HepG2 (cell line): ENCODE results near the gene NDRG3. TPM values are rescaled to one million over a fixed set of nuclear protein-coding genes. Genes with fewer than 3 reads are reported as not detected.

Experiments
- CC2D1A ChIP-seq: sonication (generic); formaldehyde crosslinking; IDR thresholded peaks from 2 replicates; pipeline ENCODE4 v1.8.1; 2023; ENCODE audit warnings: mild to moderate bottlenecking, missing genetic modification reagents
- CENPX ChIP-seq: sonication (generic); formaldehyde crosslinking; IDR thresholded peaks from 2 replicates; pipeline ENCODE4 v1.9.0; 2021; ENCODE audit warnings: mild to moderate bottlenecking, missing genetic modification reagents, moderate library complexity
- CHD2 ChIP-seq: IDR thresholded peaks from 2 replicates; pipeline ENCODE4 v1.6.1; 2011; ENCODE audit warnings: low read depth, low read length, improper control_type of control experiment
- CHD4 ChIP-seq: fragments of 200-600 bp; sonication (generic); IDR thresholded peaks from 2 replicates; pipeline ENCODE4 v1.7.0; 2017; ENCODE audit warnings: mild to moderate bottlenecking, low read length, borderline replicate concordance
- KLF16 ChIP-seq, 2 experiments: sonication (generic) in 1 of 2; formaldehyde crosslinking in 1 of 2; IDR thresholded peaks; 2 replicates each; pipeline versions ENCODE4 v1.6.1 to v1.8.0; 2016 to 2023; ENCODE audit warnings: missing genetic modification reagents in 2 of 2, missing compliant biosample characterization in 1 of 2
- MAZ ChIP-seq, 2 experiments: sonication (generic) in 1 of 2; formaldehyde crosslinking in 1 of 2; IDR thresholded peaks; 2 replicates each; pipeline versions ENCODE4 v1.5.0 to v1.6.1; 2012 to 2020; ENCODE audit warnings: low read depth in 2 of 2, mild to moderate bottlenecking in 2 of 2, borderline replicate concordance in 1 of 2, improper control_type of control experiment in 1 of 2, low read length in 1 of 2, missing genetic modification reagents in 1 of 2, moderate library complexity in 1 of 2
- NFRKB ChIP-seq: fragments of 450-650 bp; IDR thresholded peaks from 2 replicates; pipeline ENCODE4 v1.6.1; 2017
- PAX8 ChIP-seq: sonication (generic); formaldehyde crosslinking; IDR thresholded peaks from 2 replicates; pipeline ENCODE4 v1.8.0; 2022; ENCODE audit warnings: mild to moderate bottlenecking, missing genetic modification reagents, borderline replicate concordance
- SNRNP70 ChIP-seq: fragments of 200-400 bp; formaldehyde crosslinking; IDR thresholded peaks from 2 replicates; pipeline ENCODE4 v1.6.1; 2017; ENCODE audit warnings: mild to moderate bottlenecking, low read depth, low read length, moderate library complexity
- SRSF9 ChIP-seq: fragments of 200-400 bp; formaldehyde crosslinking; IDR thresholded peaks from 2 replicates; pipeline ENCODE4 v1.6.1; 2018; ENCODE audit warnings: borderline replicate concordance, mild to moderate bottlenecking, low read depth, low read length; ENCODE audit not compliant: insufficient read depth, poor library complexity, severe bottlenecking
- TCF12 ChIP-seq, 2 experiments: fragments of 450-650 bp in 1 of 2; sonication (generic) in 1 of 2; formaldehyde crosslinking in 1 of 2; IDR thresholded peaks; 2 replicates each; pipeline versions ENCODE4 v1.6.1 to v1.8.0; 2017 to 2022; ENCODE audit warnings: antibody characterized with exemption in 1 of 2, mild to moderate bottlenecking in 1 of 2, missing genetic modification reagents in 1 of 2, moderate library complexity in 1 of 2
- XBP1 ChIP-seq: sonication (generic); formaldehyde crosslinking; IDR thresholded peaks from 2 replicates; pipeline ENCODE4 v1.5.0; 2020; ENCODE audit warnings: missing genetic modification reagents
- ZC3H4 ChIP-seq: sonication (generic); formaldehyde crosslinking; IDR thresholded peaks from 2 replicates; pipeline ENCODE4 v1.4.0; 2020; ENCODE audit warnings: missing genetic modification reagents, borderline replicate concordance
- ZFP36L1 ChIP-seq: sonication (generic); formaldehyde crosslinking; IDR thresholded peaks from 2 replicates; pipeline ENCODE4 v1.8.0; 2022; ENCODE audit warnings: mild to moderate bottlenecking, missing genetic modification reagents, moderate library complexity
- ZFP36L2 ChIP-seq: sonication (generic); formaldehyde crosslinking; IDR thresholded peaks from 2 replicates; pipeline ENCODE4 v1.4.0; 2020; ENCODE audit warnings: missing genetic modification reagents
- ZNF101 ChIP-seq: sonication (generic); formaldehyde crosslinking; IDR thresholded peaks from 2 replicates; pipeline ENCODE4 v1.4.0; 2020; ENCODE audit warnings: mild to moderate bottlenecking, low read depth, missing genetic modification reagents, borderline replicate concordance
- ZNF468 ChIP-seq: sonication (generic); formaldehyde crosslinking; IDR thresholded peaks from 2 replicates; pipeline ENCODE4 v1.8.0; 2022; ENCODE audit warnings: mild to moderate bottlenecking, moderate library complexity, missing genetic modification reagents
- ZNF598 ChIP-seq: sonication (generic); formaldehyde crosslinking; IDR thresholded peaks from 2 replicates; pipeline ENCODE4 v1.5.1; 2020; ENCODE audit warnings: mild to moderate bottlenecking, missing genetic modification reagents, borderline replicate concordance
- ZNF713 ChIP-seq: sonication (generic); formaldehyde crosslinking; IDR thresholded peaks from 2 replicates; pipeline ENCODE4 v1.4.0; 2020; ENCODE audit warnings: mild to moderate bottlenecking, missing genetic modification reagents
- ZNF781 ChIP-seq: sonication (generic); formaldehyde crosslinking; IDR thresholded peaks from 2 replicates; pipeline ENCODE4 v1.5.1; 2020; ENCODE audit warnings: borderline replicate concordance, mild to moderate bottlenecking, missing genetic modification reagents; ENCODE audit errors: not compliant biosample characterization
- polyA plus RNA-seq, 8 experiments: library from polyadenylated mRNA; depleted of rRNA in 3 of 8; stranded (reverse) in 7 of 8; unstranded in 1 of 8; fragments of >200 nt; fragmentation: Illumina TruSeq in 4 of 8; extraction: Trizol in 4 of 8; gene quantifications; 2 replicates each; pipeline versions ENCODE4 v1.2.1 to v1.2.3, GENCODE V29; 2011 to 2016; ENCODE audit warnings: low read depth in 4 of 8, missing spikeins in 1 of 8, mixed read lengths in 1 of 8; ENCODE audit not compliant: insufficient read depth in 1 of 8
- total RNA-seq, 5 experiments: library from RNA; depleted of rRNA; stranded (reverse); fragments of >200 nt; fragmentation: Illumina TruSeq; extraction: Trizol; gene quantifications; 2 replicates each; pipeline ENCODE4 v1.2.3, GENCODE V29; 2016; ENCODE audit warnings: low read depth in 1 of 5
- TF ChIP-seq, protein P1 (sequence below): sonication (generic); formaldehyde crosslinking; IDR thresholded peaks from 2 replicates; pipeline ENCODE4 v1.5.0; 2020; ENCODE audit warnings: missing genetic modification reagents, mild to moderate bottlenecking, borderline replicate concordance
- TF ChIP-seq, protein P2 (sequence below): sonication (generic); formaldehyde crosslinking; IDR thresholded peaks from 2 replicates; pipeline ENCODE4 v1.4.0; 2020; ENCODE audit warnings: missing genetic modification reagents
- TF ChIP-seq, protein P3 (sequence below): sonication (generic); formaldehyde crosslinking; IDR thresholded peaks from 2 replicates; pipeline ENCODE4 v1.8.0; 2022; ENCODE audit warnings: missing genetic modification reagents, mild to moderate bottlenecking, borderline replicate concordance

Gene NDRG3
- total and polyA plus RNA-seq, 2 of the 13 experiments (the other 11 are each of a cell fraction or from before 2014, with no cell fraction given): 36.0 to 40.5 TPM

DNA sequence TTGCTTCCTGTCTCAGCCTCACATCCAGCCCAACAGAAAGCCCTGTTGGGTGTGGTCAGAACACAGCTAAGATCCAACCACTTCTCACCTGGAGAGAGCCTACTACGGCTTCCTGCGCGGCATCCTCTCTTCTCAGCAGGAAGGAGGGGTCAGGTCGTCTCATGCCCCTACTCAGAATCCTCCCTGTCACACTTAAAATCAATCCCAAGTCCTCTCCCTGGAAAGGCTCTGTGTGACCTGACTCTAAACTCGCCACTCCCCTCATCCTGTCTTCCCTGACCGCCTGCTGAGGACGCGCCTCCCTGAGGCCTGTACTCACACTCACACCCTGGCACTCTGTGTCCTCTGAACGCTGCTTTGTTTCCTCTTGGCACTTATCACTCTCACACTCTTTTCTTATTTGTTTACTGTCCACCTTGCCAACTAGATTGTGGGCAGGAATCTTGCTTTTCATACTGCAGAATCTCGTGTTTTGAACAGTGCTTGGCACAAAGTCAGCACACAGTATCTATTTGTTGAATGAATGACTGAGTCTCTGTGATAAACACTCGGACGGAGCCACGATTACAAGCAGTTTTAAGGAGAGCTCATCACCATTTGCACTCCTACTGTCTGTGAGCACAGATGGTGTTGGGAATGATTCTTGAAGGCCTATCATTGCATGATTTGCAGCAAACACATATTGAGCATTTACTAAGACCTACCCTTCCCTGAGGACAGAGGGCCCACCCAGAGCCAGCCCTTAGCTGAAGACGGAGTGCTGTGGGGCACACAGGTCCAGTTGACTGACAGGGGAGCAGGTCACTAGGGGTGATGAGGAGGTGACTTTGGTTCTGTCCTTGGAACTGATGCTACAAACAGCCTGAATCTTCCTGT lies 121.6 kb downstream of the NDRG3 start (continued):
- TF ChIP-seq CHD4: no peak
- TF ChIP-seq PAX8: no peak
- TF ChIP-seq MAZ (IDR thresholded peaks at IDR 0.05; ENCODE audit: borderline replicate concordance, low read depth, low read length): no peak
- TF ChIP-seq MAZ (CRISPR knock-in tag; IDR thresholded peaks at IDR 0.05; ENCODE audit: low read depth): no peak
- TF ChIP-seq, protein P1, sequence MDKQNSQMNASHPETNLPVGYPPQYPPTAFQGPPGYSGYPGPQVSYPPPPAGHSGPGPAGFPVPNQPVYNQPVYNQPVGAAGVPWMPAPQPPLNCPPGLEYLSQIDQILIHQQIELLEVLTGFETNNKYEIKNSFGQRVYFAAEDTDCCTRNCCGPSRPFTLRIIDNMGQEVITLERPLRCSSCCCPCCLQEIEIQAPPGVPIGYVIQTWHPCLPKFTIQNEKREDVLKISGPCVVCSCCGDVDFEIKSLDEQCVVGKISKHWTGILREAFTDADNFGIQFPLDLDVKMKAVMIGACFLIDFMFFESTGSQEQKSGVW (CRISPR knock-in tag): no peak
- no peak; the same call in 1 of the 2 replicates for TF ChIP-seq ZNF598 (CRISPR knock-in tag)
- no peak for TF ChIP-seq ZFP36L1 (CRISPR knock-in tag)
- peak in 1 of 2 experiments; percentile 13; a peak in 1 of 4 replicates for TF ChIP-seq KLF16 (CRISPR knock-in tag; IDR thresholded peaks at IDR 0.05)
- no peak for TF ChIP-seq CC2D1A
- TF ChIP-seq, protein P2, sequence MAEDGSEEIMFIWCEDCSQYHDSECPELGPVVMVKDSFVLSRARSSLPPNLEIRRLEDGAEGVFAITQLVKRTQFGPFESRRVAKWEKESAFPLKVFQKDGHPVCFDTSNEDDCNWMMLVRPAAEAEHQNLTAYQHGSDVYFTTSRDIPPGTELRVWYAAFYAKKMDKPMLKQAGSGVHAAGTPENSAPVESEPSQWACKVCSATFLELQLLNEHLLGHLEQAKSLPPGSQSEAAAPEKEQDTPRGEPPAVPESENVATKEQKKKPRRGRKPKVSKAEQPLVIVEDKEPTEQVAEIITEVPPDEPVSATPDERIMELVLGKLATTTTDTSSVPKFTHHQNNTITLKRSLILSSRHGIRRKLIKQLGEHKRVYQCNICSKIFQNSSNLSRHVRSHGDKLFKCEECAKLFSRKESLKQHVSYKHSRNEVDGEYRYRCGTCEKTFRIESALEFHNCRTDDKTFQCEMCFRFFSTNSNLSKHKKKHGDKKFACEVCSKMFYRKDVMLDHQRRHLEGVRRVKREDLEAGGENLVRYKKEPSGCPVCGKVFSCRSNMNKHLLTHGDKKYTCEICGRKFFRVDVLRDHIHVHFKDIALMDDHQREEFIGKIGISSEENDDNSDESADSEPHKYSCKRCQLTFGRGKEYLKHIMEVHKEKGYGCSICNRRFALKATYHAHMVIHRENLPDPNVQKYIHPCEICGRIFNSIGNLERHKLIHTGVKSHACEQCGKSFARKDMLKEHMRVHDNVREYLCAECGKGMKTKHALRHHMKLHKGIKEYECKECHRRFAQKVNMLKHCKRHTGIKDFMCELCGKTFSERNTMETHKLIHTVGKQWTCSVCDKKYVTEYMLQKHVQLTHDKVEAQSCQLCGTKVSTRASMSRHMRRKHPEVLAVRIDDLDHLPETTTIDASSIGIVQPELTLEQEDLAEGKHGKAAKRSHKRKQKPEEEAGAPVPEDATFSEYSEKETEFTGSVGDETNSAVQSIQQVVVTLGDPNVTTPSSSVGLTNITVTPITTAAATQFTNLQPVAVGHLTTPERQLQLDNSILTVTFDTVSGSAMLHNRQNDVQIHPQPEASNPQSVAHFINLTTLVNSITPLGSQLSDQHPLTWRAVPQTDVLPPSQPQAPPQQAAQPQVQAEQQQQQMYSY: no peak
- TF ChIP-seq XBP1 (CRISPR knock-in tag): no peak
- TF ChIP-seq SNRNP70: no peak
- no peak for TF ChIP-seq NFRKB
- TF ChIP-seq, protein P3, sequence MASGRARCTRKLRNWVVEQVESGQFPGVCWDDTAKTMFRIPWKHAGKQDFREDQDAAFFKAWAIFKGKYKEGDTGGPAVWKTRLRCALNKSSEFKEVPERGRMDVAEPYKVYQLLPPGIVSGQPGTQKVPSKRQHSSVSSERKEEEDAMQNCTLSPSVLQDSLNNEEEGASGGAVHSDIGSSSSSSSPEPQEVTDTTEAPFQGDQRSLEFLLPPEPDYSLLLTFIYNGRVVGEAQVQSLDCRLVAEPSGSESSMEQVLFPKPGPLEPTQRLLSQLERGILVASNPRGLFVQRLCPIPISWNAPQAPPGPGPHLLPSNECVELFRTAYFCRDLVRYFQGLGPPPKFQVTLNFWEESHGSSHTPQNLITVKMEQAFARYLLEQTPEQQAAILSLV (CRISPR knock-in tag): no peak
- 0 out of 2 replicates have a peak, but pooled peaks have one; percentile 24 for TF ChIP-seq ZC3H4 (CRISPR knock-in tag)
- TF ChIP-seq TCF12 (IDR thresholded peaks at IDR 0.05): no peak
- no peak for TF ChIP-seq TCF12 (CRISPR knock-in tag; IDR thresholded peaks at IDR 0.05)
- TF ChIP-seq ZFP36L2 (CRISPR knock-in tag): no peak
- no peak for TF ChIP-seq ZNF781 (CRISPR knock-in tag)
- no peak for TF ChIP-seq ZNF468 (CRISPR knock-in tag)
- TF ChIP-seq CENPX (CRISPR knock-in tag): no peak
- TF ChIP-seq SRSF9: no peak
- no peak for TF ChIP-seq ZNF101 (CRISPR knock-in tag)
- no peak for TF ChIP-seq ZNF713 (CRISPR knock-in tag)
- no peak for TF ChIP-seq CHD2
